WTC11 (cell line): ENCODE data around the gene M1AP. TPM values are rescaled to one million over a fixed set of nuclear protein-coding genes. Genes with fewer than 3 reads are reported as not detected.

Source experiments
- ATAC-seq: fragments of 200-7000 bp; cut with Tn5 transposase; 2 replicates; pipeline ENCODE4 v1.10.0; 2021; ENCODE audit warnings: mild to moderate bottlenecking, moderate library complexity
- CTCF ChIA-PET: fragments of 300-600 bp; sonication (Branson Sonifier 250); formaldehyde crosslinking; loops from one replicate; lab custom pipeline; 2021; ENCODE audit warnings: antibody characterized with exemption; lab: Charles Lee
- POLR2A ChIA-PET: fragments of 350-600 bp; sonication (Branson Sonifier 250); formaldehyde crosslinking; loops from one replicate; lab custom pipeline; 2021; ENCODE audit warnings: antibody characterized with exemption; lab: Charles Lee
- DNase-seq: peaks from one replicate; pipeline ENCODE4 v3.0.0; 2021; ENCODE audit warnings: low spot score
- H3K27ac Mint-ChIP-seq: 2 replicates; pipeline ENCODE4 v1.8.0; 2021; ENCODE audit warnings: mixed read lengths
- H3K27me3 Mint-ChIP-seq: 2 replicates; pipeline ENCODE4 v1.8.0; 2021; ENCODE audit warnings: low read depth, mild to moderate bottlenecking, moderate library complexity, mixed read lengths
- H3K36me3 Mint-ChIP-seq: 2 replicates; pipeline ENCODE4 v1.8.0; 2021; ENCODE audit warnings: mixed read lengths
- H3K4me1 Mint-ChIP-seq: 2 replicates; pipeline ENCODE4 v1.8.0; 2022; ENCODE audit warnings: mixed read lengths
- H3K4me3 Mint-ChIP-seq: 2 replicates; pipeline ENCODE4 v1.8.0; 2021; ENCODE audit warnings: mild to moderate bottlenecking, moderate library complexity, mixed read lengths
- H3K9me3 Mint-ChIP-seq: 2 replicates; pipeline ENCODE4 v1.8.0; 2021; ENCODE audit warnings: mixed read lengths
- ARID4B ChIP-seq: sonication (generic); formaldehyde crosslinking; IDR thresholded peaks from 2 replicates; pipeline ENCODE4 v1.8.0; 2023; ENCODE audit warnings: missing genetic modification reagents, mild to moderate bottlenecking, borderline replicate concordance
- ATF1 ChIP-seq: sonication (generic); formaldehyde crosslinking; IDR thresholded peaks from 2 replicates; pipeline ENCODE4 v1.8.1; 2023; ENCODE audit warnings: mild to moderate bottlenecking, moderate library complexity, missing genetic modification reagents
- CDX4 ChIP-seq: fragments of 250-450 bp; sonication (Bioruptor Pico); IDR thresholded peaks from 2 replicates; pipeline ENCODE4 v1.9.0; 2021; ENCODE audit warnings: moderate library complexity, mild to moderate bottlenecking, inconsistent platforms, borderline replicate concordance
- ESRRA ChIP-seq: sonication (generic); formaldehyde crosslinking; IDR thresholded peaks from 2 replicates; pipeline ENCODE4 v1.8.1; 2022; ENCODE audit warnings: mild to moderate bottlenecking, missing genetic modification reagents, borderline replicate concordance
- MAX ChIP-seq: sonication (generic); formaldehyde crosslinking; IDR thresholded peaks from 2 replicates; pipeline ENCODE4 v1.8.0; 2022; ENCODE audit warnings: mild to moderate bottlenecking, missing genetic modification reagents
- NFATC4 ChIP-seq: fragments of 250-450 bp; sonication (Bioruptor Pico); IDR thresholded peaks from 2 replicates; pipeline ENCODE4 v1.9.0; 2021; ENCODE audit warnings: mild to moderate bottlenecking
- TEAD1 ChIP-seq: sonication (generic); formaldehyde crosslinking; IDR thresholded peaks from 2 replicates; pipeline ENCODE4 v1.8.0; 2022; ENCODE audit warnings: mild to moderate bottlenecking, missing genetic modification reagents
- ZNF281 ChIP-seq: sonication (generic); formaldehyde crosslinking; IDR thresholded peaks from 2 replicates; pipeline ENCODE4 v1.8.0; 2023; ENCODE audit warnings: mild to moderate bottlenecking, missing genetic modification reagents
- ZNF317 ChIP-seq: sonication (generic); formaldehyde crosslinking; IDR thresholded peaks from 2 replicates; pipeline ENCODE4 v1.8.1; 2023; ENCODE audit warnings: low read depth, mild to moderate bottlenecking, moderate library complexity, missing genetic modification reagents, borderline replicate concordance
- ZNF423 ChIP-seq: fragments of 250-450 bp; sonication (Bioruptor Pico); IDR thresholded peaks from 2 replicates; pipeline ENCODE4 v2.1.2; 2022; ENCODE audit warnings: mild to moderate bottlenecking, moderate library complexity
- total RNA-seq: library from RNA; stranded (reverse); gene quantifications from 3 replicates; pipeline ENCODE4 v1.2.3, GENCODE V29; 2021
- TF ChIP-seq, protein P1 (sequence below): sonication (generic); formaldehyde crosslinking; IDR thresholded peaks from 2 replicates; pipeline ENCODE4 v1.8.0; 2022; ENCODE audit warnings: mild to moderate bottlenecking, missing genetic modification reagents
- TF ChIP-seq, protein P2 (sequence below): sonication (generic); formaldehyde crosslinking; IDR thresholded peaks from 2 replicates; pipeline ENCODE4 v1.8.1; 2023; ENCODE audit warnings: mild to moderate bottlenecking, missing genetic modification reagents, moderate library complexity
- TF ChIP-seq, protein P3 (sequence below): sonication (generic); formaldehyde crosslinking; IDR thresholded peaks from 2 replicates; pipeline ENCODE4 v1.8.0; 2022; ENCODE audit warnings: missing genetic modification reagents
- TF ChIP-seq, protein P4 (sequence below): sonication (generic); formaldehyde crosslinking; IDR thresholded peaks from 2 replicates; pipeline ENCODE4 v1.8.1; 2022; ENCODE audit warnings: mild to moderate bottlenecking, moderate library complexity, missing genetic modification reagents
- TF ChIP-seq, protein P5 (sequence below): sonication (generic); formaldehyde crosslinking; IDR thresholded peaks from 2 replicates; pipeline ENCODE4 v1.8.1; 2023; ENCODE audit warnings: mild to moderate bottlenecking, missing genetic modification reagents, borderline replicate concordance

Gene M1AP
- total RNA-seq, 1 experiment from 2014 or later: 5.9 TPM

- peaks cover 16% of the 10 kb centered on the region for H3K4me1 Mint-ChIP-seq
- POLR2A ChIA-PET: interaction anchor here (1.1 to 1.3 kb wide), 2 partner anchors 18 to 72 kb away, joined by 3 to 4 read pairs; no protein-coding TSS in a partner anchor
- DNase-seq (peak; percentile 60), ATAC-seq (peak; percentile 12)
- CTCF ChIA-PET: interaction anchor here (0.7 to 1.9 kb wide), 6 partner anchors 8 to 73 kb away, joined by 3 to 8 read pairs (median 4); partner anchors contain the start of genes AUP1, DQX1, HTRA2 and LBX2
- peak overlapping the region; percentile 65 for H3K4me3 Mint-ChIP-seq
- no peak overlapping the region for H3K27ac Mint-ChIP-seq
- H3K9me3 Mint-ChIP-seq: peaks cover 8% of the 10 kb centered on the region
- peaks cover 9% of the 10 kb centered on the region for H3K36me3 Mint-ChIP-seq
- peaks cover 99% of the 10 kb centered on the region for H3K27me3 Mint-ChIP-seq
- TF ChIP-seq ZNF317 (0 out of 2 replicates have a peak, but pooled peaks have one; percentile 36), CDX4 (CRISPR knock-in tag) (no peak), ZNF423 (CRISPR knock-in tag) (peak; percentile 42; the same call in 1 of the 2 replicates), MAX (CRISPR knock-in tag) (no peak; the same call in 1 of the 2 replicates), ESRRA (CRISPR knock-in tag) (no peak), NFATC4 (CRISPR knock-in tag) (no peak), ZNF281 (CRISPR knock-in tag) (peak; percentile 55; the same call in 1 of the 2 replicates), TEAD1 (CRISPR knock-in tag) (peak; percentile 37; the same call in 1 of the 2 replicates), ATF1 (CRISPR knock-in tag) (0 out of 2 replicates have a peak, but pooled peaks have one; percentile 21), ARID4B (CRISPR knock-in tag) (peak; percentile 14; the same call in 1 of the 2 replicates)
- TF ChIP-seq, protein P1, sequence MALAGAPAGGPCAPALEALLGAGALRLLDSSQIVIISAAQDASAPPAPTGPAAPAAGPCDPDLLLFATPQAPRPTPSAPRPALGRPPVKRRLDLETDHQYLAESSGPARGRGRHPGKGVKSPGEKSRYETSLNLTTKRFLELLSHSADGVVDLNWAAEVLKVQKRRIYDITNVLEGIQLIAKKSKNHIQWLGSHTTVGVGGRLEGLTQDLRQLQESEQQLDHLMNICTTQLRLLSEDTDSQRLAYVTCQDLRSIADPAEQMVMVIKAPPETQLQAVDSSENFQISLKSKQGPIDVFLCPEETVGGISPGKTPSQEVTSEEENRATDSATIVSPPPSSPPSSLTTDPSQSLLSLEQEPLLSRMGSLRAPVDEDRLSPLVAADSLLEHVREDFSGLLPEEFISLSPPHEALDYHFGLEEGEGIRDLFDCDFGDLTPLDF (CRISPR knock-in tag): no peak
- TF ChIP-seq, protein P2, sequence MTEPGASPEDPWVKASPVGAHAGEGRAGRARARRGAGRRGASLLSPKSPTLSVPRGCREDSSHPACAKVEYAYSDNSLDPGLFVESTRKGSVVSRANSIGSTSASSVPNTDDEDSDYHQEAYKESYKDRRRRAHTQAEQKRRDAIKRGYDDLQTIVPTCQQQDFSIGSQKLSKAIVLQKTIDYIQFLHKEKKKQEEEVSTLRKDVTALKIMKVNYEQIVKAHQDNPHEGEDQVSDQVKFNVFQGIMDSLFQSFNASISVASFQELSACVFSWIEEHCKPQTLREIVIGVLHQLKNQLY: peak; percentile 91
- TF ChIP-seq, protein P3, sequence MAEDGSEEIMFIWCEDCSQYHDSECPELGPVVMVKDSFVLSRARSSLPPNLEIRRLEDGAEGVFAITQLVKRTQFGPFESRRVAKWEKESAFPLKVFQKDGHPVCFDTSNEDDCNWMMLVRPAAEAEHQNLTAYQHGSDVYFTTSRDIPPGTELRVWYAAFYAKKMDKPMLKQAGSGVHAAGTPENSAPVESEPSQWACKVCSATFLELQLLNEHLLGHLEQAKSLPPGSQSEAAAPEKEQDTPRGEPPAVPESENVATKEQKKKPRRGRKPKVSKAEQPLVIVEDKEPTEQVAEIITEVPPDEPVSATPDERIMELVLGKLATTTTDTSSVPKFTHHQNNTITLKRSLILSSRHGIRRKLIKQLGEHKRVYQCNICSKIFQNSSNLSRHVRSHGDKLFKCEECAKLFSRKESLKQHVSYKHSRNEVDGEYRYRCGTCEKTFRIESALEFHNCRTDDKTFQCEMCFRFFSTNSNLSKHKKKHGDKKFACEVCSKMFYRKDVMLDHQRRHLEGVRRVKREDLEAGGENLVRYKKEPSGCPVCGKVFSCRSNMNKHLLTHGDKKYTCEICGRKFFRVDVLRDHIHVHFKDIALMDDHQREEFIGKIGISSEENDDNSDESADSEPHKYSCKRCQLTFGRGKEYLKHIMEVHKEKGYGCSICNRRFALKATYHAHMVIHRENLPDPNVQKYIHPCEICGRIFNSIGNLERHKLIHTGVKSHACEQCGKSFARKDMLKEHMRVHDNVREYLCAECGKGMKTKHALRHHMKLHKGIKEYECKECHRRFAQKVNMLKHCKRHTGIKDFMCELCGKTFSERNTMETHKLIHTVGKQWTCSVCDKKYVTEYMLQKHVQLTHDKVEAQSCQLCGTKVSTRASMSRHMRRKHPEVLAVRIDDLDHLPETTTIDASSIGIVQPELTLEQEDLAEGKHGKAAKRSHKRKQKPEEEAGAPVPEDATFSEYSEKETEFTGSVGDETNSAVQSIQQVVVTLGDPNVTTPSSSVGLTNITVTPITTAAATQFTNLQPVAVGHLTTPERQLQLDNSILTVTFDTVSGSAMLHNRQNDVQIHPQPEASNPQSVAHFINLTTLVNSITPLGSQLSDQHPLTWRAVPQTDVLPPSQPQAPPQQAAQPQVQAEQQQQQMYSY (CRISPR knock-in tag): peak; percentile 91
- TF ChIP-seq, protein P4, sequence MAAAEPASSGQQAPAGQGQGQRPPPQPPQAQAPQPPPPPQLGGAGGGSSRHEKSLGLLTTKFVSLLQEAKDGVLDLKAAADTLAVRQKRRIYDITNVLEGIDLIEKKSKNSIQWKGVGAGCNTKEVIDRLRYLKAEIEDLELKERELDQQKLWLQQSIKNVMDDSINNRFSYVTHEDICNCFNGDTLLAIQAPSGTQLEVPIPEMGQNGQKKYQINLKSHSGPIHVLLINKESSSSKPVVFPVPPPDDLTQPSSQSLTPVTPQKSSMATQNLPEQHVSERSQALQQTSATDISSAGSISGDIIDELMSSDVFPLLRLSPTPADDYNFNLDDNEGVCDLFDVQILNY (CRISPR knock-in tag): no peak
- TF ChIP-seq, protein P5, sequence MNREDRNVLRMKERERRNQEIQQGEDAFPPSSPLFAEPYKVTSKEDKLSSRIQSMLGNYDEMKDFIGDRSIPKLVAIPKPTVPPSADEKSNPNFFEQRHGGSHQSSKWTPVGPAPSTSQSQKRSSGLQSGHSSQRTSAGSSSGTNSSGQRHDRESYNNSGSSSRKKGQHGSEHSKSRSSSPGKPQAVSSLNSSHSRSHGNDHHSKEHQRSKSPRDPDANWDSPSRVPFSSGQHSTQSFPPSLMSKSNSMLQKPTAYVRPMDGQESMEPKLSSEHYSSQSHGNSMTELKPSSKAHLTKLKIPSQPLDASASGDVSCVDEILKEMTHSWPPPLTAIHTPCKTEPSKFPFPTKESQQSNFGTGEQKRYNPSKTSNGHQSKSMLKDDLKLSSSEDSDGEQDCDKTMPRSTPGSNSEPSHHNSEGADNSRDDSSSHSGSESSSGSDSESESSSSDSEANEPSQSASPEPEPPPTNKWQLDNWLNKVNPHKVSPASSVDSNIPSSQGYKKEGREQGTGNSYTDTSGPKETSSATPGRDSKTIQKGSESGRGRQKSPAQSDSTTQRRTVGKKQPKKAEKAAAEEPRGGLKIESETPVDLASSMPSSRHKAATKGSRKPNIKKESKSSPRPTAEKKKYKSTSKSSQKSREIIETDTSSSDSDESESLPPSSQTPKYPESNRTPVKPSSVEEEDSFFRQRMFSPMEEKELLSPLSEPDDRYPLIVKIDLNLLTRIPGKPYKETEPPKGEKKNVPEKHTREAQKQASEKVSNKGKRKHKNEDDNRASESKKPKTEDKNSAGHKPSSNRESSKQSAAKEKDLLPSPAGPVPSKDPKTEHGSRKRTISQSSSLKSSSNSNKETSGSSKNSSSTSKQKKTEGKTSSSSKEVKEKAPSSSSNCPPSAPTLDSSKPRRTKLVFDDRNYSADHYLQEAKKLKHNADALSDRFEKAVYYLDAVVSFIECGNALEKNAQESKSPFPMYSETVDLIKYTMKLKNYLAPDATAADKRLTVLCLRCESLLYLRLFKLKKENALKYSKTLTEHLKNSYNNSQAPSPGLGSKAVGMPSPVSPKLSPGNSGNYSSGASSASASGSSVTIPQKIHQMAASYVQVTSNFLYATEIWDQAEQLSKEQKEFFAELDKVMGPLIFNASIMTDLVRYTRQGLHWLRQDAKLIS (CRISPR knock-in tag): no peak
Measured at GRCh38 chr2:74515271-74515980, 132.7 kb downstream of the M1AP start.
